Mesangial cell (primary cell): ENCODE measurements around the gene AQP2. TPM values are rescaled to one million over a fixed set of nuclear protein-coding genes. Genes with fewer than 3 reads are reported as not detected.

Experiments
- total RNA-seq: library from RNA; depleted of rRNA; stranded (reverse); fragments of >200 nt; gene quantifications from 2 replicates; pipeline ENCODE4 v1.2.3, GENCODE V29; 2015

Gene AQP2
- not detected in 2 replicates for total RNA-seq

GRCh38 chr12:49950273-49951251, at the start of gene AQP2:
TSS of gene AQP2 (plus strand) at chr12:49950737. CDS start at chr12:49950831, 94 bp downstream.

GRCh38 chr12:49903700-49904423, 46.7 kb upstream of the AQP2 start, which contains the start of gene FAIM2:
TSS of gene FAIM2 (minus strand) at chr12:49903900. CDS start at chr12:49903792, 108 bp downstream.

GRCh38 chr12:49961111-49961922, 10.8 kb downstream of the AQP2 start, which contains the start of gene AQP5:
TSS of gene AQP5 (plus strand) at chr12:49961872. CDS start at chr12:49962018, 146 bp downstream.

GRCh38 chr12:49972641-49973360, 22.3 kb downstream of the AQP2 start, which contains the start of gene AQP6:
TSS of gene AQP6 (plus strand) at chr12:49972947. CDS start at chr12:49973174, 227 bp downstream.

Other genes starting within 250 kb of the AQP2 start
- 16.2 and 26.9 TPM in 2 replicates for gene FMNL3, start 243.3 kb upstream of the AQP2 start, total RNA-seq
- gene TMBIM6, start 209.2 kb upstream of the AQP2 start, total RNA-seq, result 303 and 380 TPM in 2 replicates
- gene NCKAP5L, start 122.3 kb upstream of the AQP2 start, total RNA-seq, result 19.9 and 36.0 TPM in 2 replicates
- 0.98 and 1.9 TPM in 2 replicates for gene BCDIN3D, start 107.6 kb upstream of the AQP2 start, total RNA-seq
- 0.13 TPM in 1 of 2 replicates, not detected in the other for gene FAIM2, start 46.8 kb upstream of the AQP2 start, total RNA-seq
- 0.13 TPM in 1 of 2 replicates, not detected in the other for gene AQP5, start 11.1 kb downstream of the AQP2 start, total RNA-seq
- under 0.01 TPM in 1 of 2 replicates, not detected in the other for gene AQP6, start 22.2 kb downstream of the AQP2 start, total RNA-seq
- 10.0 and 93.7 TPM in 2 replicates for gene RACGAP1, start 74.8 kb downstream of the AQP2 start, total RNA-seq
- gene ASIC1, start 106.9 kb downstream of the AQP2 start, total RNA-seq, result 2.6 and 4.8 TPM in 2 replicates
- gene SMARCD1, start 134.6 kb downstream of the AQP2 start, total RNA-seq, result 99.4 and 144 TPM in 2 replicates
- gene GPD1, start 153.3 kb downstream of the AQP2 start, total RNA-seq, result 0.25 and 0.33 TPM in 2 replicates
- gene COX14, start 161.5 kb downstream of the AQP2 start, total RNA-seq, result 47.1 and 73.1 TPM in 2 replicates
- 30.5 and 38.8 TPM in 2 replicates for gene CERS5, start 216.6 kb downstream of the AQP2 start, total RNA-seq